NT2/D1 (cell line): ENCODE measurements around the gene ALG14.
A peak's percentile ranks its signal among the peaks of the same experiment; 100 is the strongest.

Source experiments
- DNase-seq: peaks from one replicate; pipeline ENCODE4 v3.0.0-alpha.2; 2011; ENCODE audit warnings: low read depth, low spot score
- H3K27me3 ChIP-seq: 2 replicates; pipeline ENCODE4 v1.6.0; 2011; ENCODE audit warnings: mild to moderate bottlenecking; ENCODE audit not compliant: insufficient read length, insufficient read depth
- H3K36me3 ChIP-seq: 2 replicates; pipeline ENCODE4 v1.6.1; 2011; ENCODE audit warnings: mild to moderate bottlenecking, low read length, mixed read lengths; ENCODE audit not compliant: insufficient read depth, insufficient read length
- H3K4me1 ChIP-seq: 2 replicates; pipeline ENCODE4 v1.5.1; 2011; ENCODE audit not compliant: insufficient read depth, insufficient read length
- H3K4me3 ChIP-seq: 2 replicates; pipeline ENCODE4 v1.5.1; 2011; ENCODE audit warnings: low read depth; ENCODE audit not compliant: insufficient read length
- H3K9ac ChIP-seq: 2 replicates; pipeline ENCODE4 v1.6.0; 2011; ENCODE audit warnings: low read depth; ENCODE audit not compliant: insufficient read length
- H3K9me3 ChIP-seq: 2 replicates; pipeline ENCODE4 v1.5.1; 2011; ENCODE audit warnings: mild to moderate bottlenecking, low read length; ENCODE audit not compliant: insufficient read depth
- SUZ12 ChIP-seq: IDR thresholded peaks from 2 replicates; pipeline ENCODE4 v1.6.1; 2011; ENCODE audit not compliant: insufficient read length, insufficient read depth; ENCODE audit errors: extremely low read depth
- YY1 ChIP-seq: IDR thresholded peaks from 2 replicates; pipeline ENCODE4 v1.6.1; 2011; ENCODE audit not compliant: insufficient read length, insufficient read depth
- ZNF274 ChIP-seq: IDR thresholded peaks from 2 replicates; pipeline ENCODE4 v1.6.1; 2011; ENCODE audit warnings: mild to moderate bottlenecking, low read depth, low read length

ALG14 gene

GRCh38 chr1:95084317-95085176, 11.8 kb upstream of the ALG14 start:
- no peak for DNase-seq
- no peak for TF ChIP-seq YY1
- TF ChIP-seq SUZ12: no peak
- TF ChIP-seq ZNF274: no peak

GRCh38 chr1:95080879-95081278, 8.1 kb upstream of the ALG14 start:
- Histone ChIP-seq H3K36me3 (no peaks in the 10 kb centered on the region), H3K9ac (no peak overlapping the region), H3K9me3 (no peaks in the 10 kb centered on the region), H3K27me3 (no peaks in the 10 kb centered on the region), H3K4me3 (no peak overlapping the region), H3K4me1 (no peaks in the 10 kb centered on the region)
- DNase-seq: no peak
- TF ChIP-seq SUZ12: no peak
- no peak for TF ChIP-seq YY1
- no peak for TF ChIP-seq ZNF274

More at GRCh38 chr1:95084317-95085176, 11.8 kb upstream of the ALG14 start:
- Histone ChIP-seq H3K4me3 (no peak overlapping the region), H3K36me3 (no peaks in the 10 kb centered on the region), H3K9ac (no peak overlapping the region), H3K9me3 (peaks cover 2% of the 10 kb centered on the region; the same call in 1 of the 2 replicates), H3K27me3 (no peaks in the 10 kb centered on the region), H3K4me1 (no peaks in the 10 kb centered on the region)

GRCh38 chr1:95080446-95080845, 7.7 kb upstream of the ALG14 start:
- no peak for TF ChIP-seq SUZ12
- no peak for TF ChIP-seq ZNF274
- TF ChIP-seq YY1: no peak
- Histone ChIP-seq H3K36me3 (no peaks in the 10 kb centered on the region), H3K4me3 (no peak overlapping the region), H3K9ac (no peak overlapping the region), H3K9me3 (no peaks in the 10 kb centered on the region), H3K27me3 (no peaks in the 10 kb centered on the region), H3K4me1 (no peaks in the 10 kb centered on the region)
- DNase-seq: no peak

- Histone ChIP-seq H3K4me1 (no peaks in the 10 kb centered on the region), H3K36me3 (peaks cover 2% of the 10 kb centered on the region), H3K9me3 (no peaks in the 10 kb centered on the region), H3K27me3 (no peaks in the 10 kb centered on the region), H3K9ac (no peak overlapping the region), H3K4me3 (no peak overlapping the region)
- no peak for DNase-seq
- no peak for TF ChIP-seq ZNF274
- no peak for TF ChIP-seq SUZ12
- no peak for TF ChIP-seq YY1
Observed at GRCh38 chr1:95076034-95076433, 3.3 kb upstream of the ALG14 start.

- Histone ChIP-seq H3K4me1 (no peaks in the 10 kb centered on the region), H3K4me3 (peak overlapping the region; percentile 81), H3K9me3 (no peaks in the 10 kb centered on the region), H3K27me3 (no peaks in the 10 kb centered on the region), H3K9ac (peak overlapping the region; percentile 88), H3K36me3 (peaks cover 4% of the 10 kb centered on the region)
- no peak for DNase-seq
- TF ChIP-seq SUZ12 (no peak), YY1 (no peak), ZNF274 (no peak)
Observed at GRCh38 chr1:95073446-95073845, 695 bp upstream of the ALG14 start.

- Histone ChIP-seq H3K9ac (peak overlapping the region; percentile 88), H3K36me3 (peaks cover 4% of the 10 kb centered on the region), H3K9me3 (no peaks in the 10 kb centered on the region), H3K27me3 (no peaks in the 10 kb centered on the region), H3K4me1 (no peaks in the 10 kb centered on the region), H3K4me3 (peak overlapping the region; percentile 81)
- DNase-seq: no peak
- no peak for TF ChIP-seq ZNF274
- TF ChIP-seq SUZ12: no peak
- TF ChIP-seq YY1: no peak
Observed at GRCh38 chr1:95072117-95072516, 634 bp downstream of the ALG14 start.

GRCh38 chr1:95071539-95071938, 1.2 kb downstream of the ALG14 start:
- Histone ChIP-seq H3K27me3 (no peaks in the 10 kb centered on the region), H3K36me3 (peaks cover 4% of the 10 kb centered on the region), H3K4me1 (no peaks in the 10 kb centered on the region), H3K9ac (no peak overlapping the region), H3K4me3 (peak overlapping the region; percentile 81), H3K9me3 (no peaks in the 10 kb centered on the region)
- DNase-seq: no peak
- no peak for TF ChIP-seq YY1
- TF ChIP-seq SUZ12: no peak
- no peak for TF ChIP-seq ZNF274
